ENCODE data around the gene CSNK2A1. TPM values are rescaled to one million over a fixed set of nuclear protein-coding genes. Genes with fewer than 3 reads are reported as not detected.

CSNK2A1 gene
- total RNA-seq, 1 donor from 2014 or later = 214 TPM

DNA sequence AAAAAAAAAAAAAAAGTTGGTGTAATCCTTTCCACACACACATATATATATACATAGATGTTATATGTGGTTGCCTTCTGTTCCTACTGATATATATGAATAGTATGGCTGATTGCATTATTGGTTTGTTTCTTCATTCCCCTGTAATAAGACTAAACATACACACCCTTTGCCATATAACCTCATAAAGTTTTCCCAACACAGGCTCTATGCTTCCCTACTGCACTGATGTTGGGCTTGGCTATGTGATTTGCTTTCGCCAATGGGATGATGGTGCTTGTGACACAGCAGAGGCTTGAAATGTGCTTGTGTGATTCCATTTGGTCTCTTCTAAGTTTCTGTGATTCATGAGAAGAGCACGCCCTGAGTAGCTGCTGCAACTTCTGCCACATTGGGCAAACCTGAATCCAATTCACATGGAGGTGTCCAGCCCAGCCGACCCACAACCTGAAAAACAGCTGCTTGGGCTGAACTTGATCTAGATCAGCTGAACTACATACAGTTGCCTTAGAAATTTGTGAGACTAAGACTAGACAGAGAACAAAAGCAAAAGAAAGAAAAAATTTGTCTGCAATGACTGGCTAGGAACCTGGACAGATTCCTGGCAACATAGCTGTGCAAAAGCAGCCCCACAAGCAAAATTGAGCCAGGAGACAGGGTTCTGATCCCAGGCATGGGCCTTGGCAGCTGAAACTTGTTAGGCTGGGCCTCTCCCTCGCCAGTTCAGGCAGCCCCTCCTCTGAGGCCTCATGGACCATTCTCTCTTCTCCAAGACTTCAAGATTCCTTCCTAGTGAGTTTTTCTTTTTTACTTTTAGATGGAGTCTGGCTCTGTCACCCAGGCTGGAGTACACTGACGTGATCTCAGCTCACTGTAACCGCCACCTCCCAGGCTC is 67.9 kb downstream of the CSNK2A1 start:
- H3K4me1 Mint-ChIP-seq (ENCODE audit: low read depth, unreplicated experiment) = peaks cover 5% of the 10 kb centered on the region
- H3K27me3 Mint-ChIP-seq (ENCODE audit: unreplicated experiment) = peaks cover 5% of the 10 kb centered on the region
- peaks cover 15% of the 10 kb centered on the region for H3K9me3 Mint-ChIP-seq (ENCODE audit: unreplicated experiment)
- no peak overlapping the region for H3K4me3 Mint-ChIP-seq (ENCODE audit: unreplicated experiment)
- TF ChIP-seq CTCF (IDR thresholded peaks at IDR 0.05; ENCODE audit: partially characterized antibody, unreplicated experiment) = no peak
- no peak overlapping the region for H3K27ac Mint-ChIP-seq (ENCODE audit: unreplicated experiment)
- no peak for DNase-seq
- H3K36me3 Mint-ChIP-seq (ENCODE audit: unreplicated experiment) = peaks cover 28% of the 10 kb centered on the region

- TF ChIP-seq CTCF (IDR thresholded peaks at IDR 0.05; ENCODE audit: partially characterized antibody, unreplicated experiment) = no peak
- H3K4me3 Mint-ChIP-seq (ENCODE audit: unreplicated experiment) = no peak overlapping the region
- H3K9me3 Mint-ChIP-seq (ENCODE audit: unreplicated experiment) = peaks cover 16% of the 10 kb centered on the region
- H3K27me3 Mint-ChIP-seq (ENCODE audit: unreplicated experiment) = peaks cover 5% of the 10 kb centered on the region
- H3K4me1 Mint-ChIP-seq (ENCODE audit: low read depth, unreplicated experiment) = peaks cover 5% of the 10 kb centered on the region
- H3K36me3 Mint-ChIP-seq (ENCODE audit: unreplicated experiment) = peaks cover 34% of the 10 kb centered on the region
- no peak for DNase-seq
- no peak overlapping the region for H3K27ac Mint-ChIP-seq (ENCODE audit: unreplicated experiment)
Observed at GRCh38 chr20:474581-474980, 69.0 kb downstream of the CSNK2A1 start.

DNA sequence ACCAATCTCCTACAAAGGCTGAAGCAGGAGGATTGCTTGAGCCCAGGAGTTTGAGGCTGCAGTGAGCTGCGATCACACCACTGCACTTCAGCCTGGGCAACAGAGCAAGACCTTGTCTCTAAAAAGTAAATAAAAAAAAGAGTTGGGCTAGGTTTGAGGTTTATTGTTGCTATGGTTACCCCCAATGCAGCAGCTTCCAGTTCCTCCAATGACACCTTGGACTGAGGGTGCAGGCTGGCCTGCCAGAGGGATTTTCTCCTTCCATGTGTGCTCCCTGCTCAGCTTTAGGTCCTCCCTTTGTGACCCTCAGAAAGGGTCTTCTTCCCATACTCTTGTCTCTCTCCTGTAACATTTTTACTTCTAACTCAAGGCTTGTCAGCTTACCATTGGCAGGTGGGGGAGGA is 70.7 kb downstream of the CSNK2A1 start:
- Mint-ChIP-seq H3K9me3 (ENCODE audit: unreplicated experiment) (peaks cover 17% of the 10 kb centered on the region), H3K27me3 (ENCODE audit: unreplicated experiment) (peaks cover 5% of the 10 kb centered on the region), H3K4me3 (ENCODE audit: unreplicated experiment) (no peak overlapping the region), H3K27ac (ENCODE audit: unreplicated experiment) (no peak overlapping the region), H3K36me3 (ENCODE audit: unreplicated experiment) (peaks cover 47% of the 10 kb centered on the region), H3K4me1 (ENCODE audit: low read depth, unreplicated experiment) (peaks cover under 1% of the 10 kb centered on the region)
- no peak for DNase-seq
- TF ChIP-seq CTCF (IDR thresholded peaks at IDR 0.05; ENCODE audit: partially characterized antibody, unreplicated experiment) = no peak

DNA sequence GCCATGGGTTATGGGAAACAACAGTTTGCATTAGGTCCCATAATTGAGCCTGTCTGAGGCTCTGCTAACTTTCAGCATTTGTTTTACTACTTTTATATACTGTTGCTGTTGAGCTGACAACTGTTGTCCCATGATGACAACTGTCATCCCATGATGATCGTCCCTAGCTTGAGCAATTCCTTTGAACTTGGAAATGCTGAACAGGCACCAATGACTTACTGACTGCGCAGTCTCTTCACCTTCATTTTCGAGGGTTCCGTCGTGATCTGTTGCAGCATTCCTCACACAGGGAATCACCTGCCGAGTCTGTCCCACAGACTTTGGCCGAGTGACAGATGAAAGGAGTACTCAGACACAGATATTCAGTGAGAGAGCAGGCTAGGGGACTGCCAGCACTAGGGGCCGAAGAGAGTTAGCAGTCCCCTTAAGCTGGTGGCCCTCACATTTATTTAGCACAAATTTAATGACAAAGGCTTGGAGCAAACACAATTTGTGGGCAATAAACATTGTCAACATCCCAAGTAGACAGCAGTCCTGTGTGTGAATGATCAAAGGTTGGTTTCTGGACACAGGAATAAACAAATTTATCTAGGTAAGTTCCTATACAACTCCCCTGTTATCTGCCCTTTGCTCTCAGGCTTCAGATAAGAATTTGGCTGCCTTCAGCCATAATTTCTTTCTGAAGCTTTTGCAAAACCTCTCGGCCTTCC is 71.3 kb downstream of the CSNK2A1 start:
- DNase-seq = no peak
- TF ChIP-seq CTCF (IDR thresholded peaks at IDR 0.05; ENCODE audit: partially characterized antibody, unreplicated experiment) = no peak
- H3K9me3 Mint-ChIP-seq (ENCODE audit: unreplicated experiment) = peaks cover 18% of the 10 kb centered on the region
- H3K36me3 Mint-ChIP-seq (ENCODE audit: unreplicated experiment) = peaks cover 50% of the 10 kb centered on the region
- H3K4me3 Mint-ChIP-seq (ENCODE audit: unreplicated experiment) = no peak overlapping the region
- H3K27ac Mint-ChIP-seq (ENCODE audit: unreplicated experiment) = no peak overlapping the region
- H3K27me3 Mint-ChIP-seq (ENCODE audit: unreplicated experiment) = peaks cover 5% of the 10 kb centered on the region
- H3K4me1 Mint-ChIP-seq (ENCODE audit: low read depth, unreplicated experiment) = no peaks in the 10 kb centered on the region
